ENCODE measurements around the gene FAM89A.

GRCh38 chr1:231013391-231014015 is 26.6 kb downstream of the FAM89A start:
- TF ChIP-seq POLR2A (IDR thresholded peaks at IDR 0.05; ENCODE audit: low read length) = no peak
- no peak for TF ChIP-seq GATA1 (IDR thresholded peaks at IDR 0.05; ENCODE audit: low read depth, low read length)
